ENCODE measurements around the gene KRTAP10-12.
"Not testable (repeated sequence)": the region's sequence is repeated elsewhere in the genome, so short reads cannot be mapped to it uniquely, and the experiment has no call there.

KRTAP10-12 gene

GRCh38 chr21:44686000-44686781 lies 10.8 kb upstream of the KRTAP10-12 start:
- H3K4me1 ChIP-seq = no peaks in the 10 kb centered on the region
- peak in 1 of 2 donors; percentile 40 for DNase-seq
- no peak for TF ChIP-seq CTCF (IDR thresholded peaks at IDR 0.05)
- intact Hi-C loops (cut with DNase I; ENCODE audit: low total_unique reads) = no loop called here
- no peaks in the 10 kb centered on the region for H3K36me3 ChIP-seq
- no peak overlapping the region for H3K27ac ChIP-seq
- peaks cover 0 to 29% of the 10 kb centered on the region in 2 donors for H3K27me3 ChIP-seq
- no peaks in the 10 kb centered on the region for H3K9me3 ChIP-seq
- H3K4me3 ChIP-seq = no peak overlapping the region

DNA sequence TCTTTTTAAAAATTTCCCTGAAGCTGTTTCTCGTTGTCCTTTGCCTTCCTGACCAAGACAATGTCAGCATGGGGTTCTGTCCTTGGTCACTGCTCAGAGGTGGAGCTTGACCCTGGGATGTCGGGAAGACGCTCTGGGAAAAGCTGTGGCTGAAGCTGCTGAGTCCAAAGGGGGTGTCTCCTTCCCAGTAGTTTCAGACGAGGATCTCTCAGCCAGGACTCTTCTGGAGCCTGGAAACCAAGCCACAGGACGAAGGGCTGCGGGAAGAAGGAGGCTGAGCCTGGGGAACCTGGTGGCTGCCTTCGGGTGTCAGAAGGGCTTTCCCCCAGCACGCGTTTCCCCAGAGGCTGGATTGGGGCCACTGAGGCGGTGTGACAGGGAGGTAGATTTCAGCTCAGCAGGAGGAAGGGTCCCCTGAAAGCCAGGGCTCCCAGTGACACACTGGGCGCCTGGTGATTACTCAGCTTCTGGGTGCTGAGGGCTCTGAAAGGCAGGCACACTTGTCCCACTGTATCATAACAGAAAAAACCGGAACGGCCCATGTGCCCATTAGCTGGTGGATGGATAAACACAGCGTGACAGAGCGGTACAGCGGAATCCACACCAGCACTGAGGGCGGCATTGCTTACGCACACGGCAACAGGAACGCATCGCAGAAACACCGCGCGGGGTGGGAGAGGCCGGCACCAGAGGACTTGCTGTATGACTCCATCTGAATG lies 10.0 kb upstream of the KRTAP10-12 start:
- no peak for TF ChIP-seq CTCF (IDR thresholded peaks at IDR 0.05)
- Histone ChIP-seq H3K4me3 (no peak overlapping the region), H3K9me3 (peaks cover 0 to under 1% (median 0%) of the 10 kb centered on the region in 3 donors), H3K27me3 (peaks cover 0 to 29% of the 10 kb centered on the region in 2 donors), H3K4me1 (no peaks in the 10 kb centered on the region), H3K36me3 (no peaks in the 10 kb centered on the region), H3K27ac (no peak overlapping the region)
- intact Hi-C loops (cut with DNase I; ENCODE audit: low total_unique reads) = no loop called here
- DNase-seq = peak in 1 of 2 donors; percentile 50

- peaks cover 0 to 7% (median 2%) of the 10 kb centered on the region in 3 donors for H3K9me3 ChIP-seq
- no peak for TF ChIP-seq CTCF (IDR thresholded peaks at IDR 0.05)
- no peak for DNase-seq
- peaks cover 0 to 29% of the 10 kb centered on the region in 2 donors for H3K27me3 ChIP-seq
- no peaks in the 10 kb centered on the region for H3K4me1 ChIP-seq
- H3K4me3 ChIP-seq = no peak overlapping the region
- H3K36me3 ChIP-seq = no peaks in the 10 kb centered on the region
- H3K27ac ChIP-seq = no peak overlapping the region
- intact Hi-C loops (cut with DNase I; ENCODE audit: low total_unique reads) = no loop called here
Measured at GRCh38 chr21:44687671-44688070, 9.3 kb upstream of the KRTAP10-12 start.

DNA sequence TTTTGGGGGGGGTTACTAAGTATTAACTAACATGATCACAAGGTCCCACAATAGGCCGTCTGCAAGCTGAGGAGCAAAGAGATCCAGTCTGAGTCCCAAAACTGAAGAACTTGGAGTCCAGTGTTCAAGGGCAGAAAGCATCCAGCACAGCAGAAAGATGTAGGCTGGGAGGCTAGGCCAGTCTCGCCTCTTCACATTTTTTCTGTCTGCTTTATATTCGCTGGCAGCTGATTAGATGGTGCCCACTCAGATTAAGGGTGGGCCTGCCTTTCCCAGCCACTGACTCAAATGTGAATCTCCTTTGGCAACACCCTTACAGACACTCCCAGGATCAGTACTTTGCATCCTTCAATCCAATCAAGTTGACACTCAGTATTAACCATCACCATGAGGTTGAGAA lies 7.2 kb upstream of the KRTAP10-12 start:
- DNase-seq; H3K27ac ChIP-seq; H3K4me1 ChIP-seq; H3K4me3 ChIP-seq; H3K36me3 ChIP-seq; intact Hi-C loops (cut with DNase I; ENCODE audit: low total_unique reads): not testable (repeated sequence)
- H3K27me3 ChIP-seq = peaks cover 0 to 31% of the 10 kb centered on the region in 2 donors
- peaks cover 0 to 16% (median 6%) of the 10 kb centered on the region in 3 donors for H3K9me3 ChIP-seq

- Histone ChIP-seq H3K27ac (no peak overlapping the region), H3K27me3 (peaks cover 0 to 42% of the 10 kb centered on the region in 2 donors), H3K9me3 (peaks cover 0 to 16% (median 6%) of the 10 kb centered on the region in 3 donors), H3K36me3 (no peaks in the 10 kb centered on the region), H3K4me1 (no peaks in the 10 kb centered on the region), H3K4me3 (no peak overlapping the region)
- TF ChIP-seq CTCF (IDR thresholded peaks at IDR 0.05) = no peak
- intact Hi-C loops (cut with DNase I; ENCODE audit: low total_unique reads) = no loop called here
- no peak for DNase-seq
Measured at GRCh38 chr21:44691686-44692085, 5.3 kb upstream of the KRTAP10-12 start.
